BE2C (cell line): ENCODE data around the gene PTPRM.

Experiments used
- DNase-seq: peaks from one replicate; pipeline ENCODE4 v3.0.0-alpha.2; 2020
- H3K27me3 ChIP-seq: fragments of 250-450 bp; sonication (Bioruptor Pico); 2 replicates; pipeline ENCODE4 v1.5.1; 2020; ENCODE audit warnings: mild to moderate bottlenecking
- H3K36me3 ChIP-seq: fragments of 250-450 bp; sonication (Bioruptor Pico); 2 replicates; pipeline ENCODE4 v1.5.1; 2020; ENCODE audit warnings: mild to moderate bottlenecking
- H3K4me1 ChIP-seq: fragments of 250-450 bp; sonication (Bioruptor Pico); 2 replicates; pipeline ENCODE4 v1.5.1; 2020
- H3K4me3 ChIP-seq: 2 replicates; pipeline ENCODE4 v1.5.1; 2011; ENCODE audit warnings: low read depth, low read length
- H3K9me3 ChIP-seq: fragments of 250-450 bp; sonication (Bioruptor Pico); 2 replicates; pipeline ENCODE4 v1.5.1; 2020
- TF ChIP-seq, protein P1 (sequence below): IDR thresholded peaks from 2 replicates; pipeline ENCODE4 v1.5.1; 2012; ENCODE audit warnings: mild to moderate bottlenecking, low read depth, low read length

PTPRM gene

DNA sequence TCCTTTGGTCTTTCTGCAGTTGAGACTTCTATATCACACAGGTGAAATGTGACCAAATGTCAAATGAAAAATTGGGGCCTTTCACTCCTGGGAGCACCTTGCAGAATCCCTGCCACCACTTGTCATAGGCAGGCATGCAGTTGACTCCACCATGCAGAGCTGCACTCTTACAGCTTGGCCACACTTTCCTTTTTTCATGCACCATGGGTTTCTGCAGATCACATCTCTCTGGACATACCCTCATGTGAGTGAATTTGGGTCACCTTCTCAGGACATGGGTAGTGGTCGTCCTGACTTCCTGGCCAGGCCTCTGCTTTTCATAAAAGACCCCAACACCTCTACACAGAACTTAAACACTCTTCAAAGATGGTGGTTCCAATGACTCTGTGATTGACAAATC, 887.0 kb downstream of the PTPRM start:
- no peak for DNase-seq
- Histone ChIP-seq H3K4me3 (no peak overlapping the region), H3K4me1 (no peaks in the 10 kb centered on the region)

DNA sequence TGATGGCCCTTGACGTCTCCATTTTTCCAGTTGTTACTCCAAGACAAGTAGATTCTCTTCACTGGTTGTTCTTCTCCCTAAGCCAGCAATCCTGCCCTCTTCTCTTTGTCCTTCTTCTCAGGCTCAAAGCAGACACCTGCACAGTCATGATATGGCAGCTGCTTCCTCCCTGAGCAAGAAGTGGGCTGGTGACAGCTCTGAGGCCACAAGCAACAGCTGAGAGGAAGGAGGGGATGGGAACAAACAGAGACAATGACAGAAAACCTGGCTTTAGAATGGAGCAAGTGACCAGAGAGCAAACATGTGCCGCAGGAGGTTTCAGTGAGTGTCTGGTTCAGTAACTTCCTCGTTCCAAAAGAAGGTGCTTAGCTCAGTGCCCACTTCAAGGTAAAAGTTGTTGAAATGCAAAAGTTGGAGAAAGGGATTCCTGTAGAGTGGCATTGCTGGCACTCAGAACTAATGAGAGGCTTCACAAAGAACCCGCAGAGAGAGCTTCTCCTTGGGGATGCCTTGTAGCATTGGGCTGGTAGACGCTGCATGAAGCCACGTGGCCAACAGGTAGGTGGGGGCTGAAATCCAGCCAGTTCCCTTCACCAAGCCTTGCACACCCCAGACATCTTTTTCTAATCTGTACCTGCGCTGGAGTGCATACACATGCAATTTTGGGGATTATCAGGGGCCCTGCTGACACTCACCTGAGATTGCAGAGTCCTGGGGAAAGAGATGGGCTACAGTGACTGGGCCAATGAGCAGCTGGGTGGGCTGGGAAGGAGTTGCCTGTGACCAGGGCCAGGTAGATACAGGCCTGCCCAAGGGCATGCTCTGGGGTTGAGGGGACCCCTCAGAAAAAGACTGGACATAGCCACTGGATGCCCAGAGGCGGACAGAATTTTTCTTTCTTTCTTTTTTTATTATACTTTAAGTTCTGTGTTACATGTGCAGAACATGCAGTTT, 888.8 kb downstream of the PTPRM start:
- Histone ChIP-seq H3K4me1 (no peaks in the 10 kb centered on the region), H3K27me3 (no peaks in the 10 kb centered on the region), H3K4me3 (no peak overlapping the region), H3K36me3 (no peaks in the 10 kb centered on the region), H3K9me3 (no peaks in the 10 kb centered on the region)
- no peak for DNase-seq
- TF ChIP-seq, protein P1, sequence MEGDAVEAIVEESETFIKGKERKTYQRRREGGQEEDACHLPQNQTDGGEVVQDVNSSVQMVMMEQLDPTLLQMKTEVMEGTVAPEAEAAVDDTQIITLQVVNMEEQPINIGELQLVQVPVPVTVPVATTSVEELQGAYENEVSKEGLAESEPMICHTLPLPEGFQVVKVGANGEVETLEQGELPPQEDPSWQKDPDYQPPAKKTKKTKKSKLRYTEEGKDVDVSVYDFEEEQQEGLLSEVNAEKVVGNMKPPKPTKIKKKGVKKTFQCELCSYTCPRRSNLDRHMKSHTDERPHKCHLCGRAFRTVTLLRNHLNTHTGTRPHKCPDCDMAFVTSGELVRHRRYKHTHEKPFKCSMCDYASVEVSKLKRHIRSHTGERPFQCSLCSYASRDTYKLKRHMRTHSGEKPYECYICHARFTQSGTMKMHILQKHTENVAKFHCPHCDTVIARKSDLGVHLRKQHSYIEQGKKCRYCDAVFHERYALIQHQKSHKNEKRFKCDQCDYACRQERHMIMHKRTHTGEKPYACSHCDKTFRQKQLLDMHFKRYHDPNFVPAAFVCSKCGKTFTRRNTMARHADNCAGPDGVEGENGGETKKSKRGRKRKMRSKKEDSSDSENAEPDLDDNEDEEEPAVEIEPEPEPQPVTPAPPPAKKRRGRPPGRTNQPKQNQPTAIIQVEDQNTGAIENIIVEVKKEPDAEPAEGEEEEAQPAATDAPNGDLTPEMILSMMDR, result no peak

More for the DNA sequence above, 887.0 kb downstream of the PTPRM start:
- Histone ChIP-seq H3K36me3 (no peaks in the 10 kb centered on the region), H3K9me3 (no peaks in the 10 kb centered on the region), H3K27me3 (no peaks in the 10 kb centered on the region)
- TF ChIP-seq, protein P1, result no peak
